NCI-H2227 (cell line): ENCODE measurements around the gene SYT8.
A peak's percentile ranks its signal among the peaks of the same experiment; 100 is the strongest.

Source experiments
- DNase-seq: peaks from one replicate; lab custom pipeline; 2025; ENCODE audit not compliant: unreplicated experiment; lab: John Stamatoyannopoulos, UW

Gene SYT8

GRCh38 chr11:1831338-1832210 is 3.2 kb upstream of the SYT8 start:
- DNase-seq: no peak

GRCh38 chr11:1832211-1832919 is 2.4 kb upstream of the SYT8 start:
- peak; percentile 73 for DNase-seq

- no peak for DNase-seq
Measured at GRCh38 chr11:1832920-1833295, 1.9 kb upstream of the SYT8 start.

- no peak for DNase-seq
Measured at GRCh38 chr11:1834062-1834610, 654 bp upstream of the SYT8 start.

- DNase-seq: no peak
Measured at GRCh38 chr11:1835671-1836010, 851 bp downstream of the SYT8 start.

GRCh38 chr11:1836011-1836945 is 1.5 kb downstream of the SYT8 start:
- DNase-seq: no peak

- peak; percentile 81 for DNase-seq
Measured at GRCh38 chr11:1837171-1838076, 2.6 kb downstream of the SYT8 start.

- DNase-seq: no peak
Measured at GRCh38 chr11:1838077-1838425, 3.3 kb downstream of the SYT8 start.

GRCh38 chr11:1838426-1839144 is 3.8 kb downstream of the SYT8 start, which contains the start of gene TNNI2:
TSS of gene TNNI2 (plus strand) at chr11:1838981. CDS start at chr11:1839697, 716 bp downstream.
- DNase-seq: no peak

- no peak for DNase-seq
Measured at GRCh38 chr11:1839204-1839923, 4.6 kb downstream of the SYT8 start.

GRCh38 chr11:1839924-1840779 is 5.4 kb downstream of the SYT8 start:
- no peak for DNase-seq

- DNase-seq: no peak
Measured at GRCh38 chr11:1840780-1841480, 6.1 kb downstream of the SYT8 start.

- no peak for DNase-seq
Measured at GRCh38 chr11:1841511-1842148, 6.8 kb downstream of the SYT8 start.

- DNase-seq: no peak
Measured at GRCh38 chr11:1842149-1843097, 7.6 kb downstream of the SYT8 start.

- DNase-seq: no peak
Measured at GRCh38 chr11:1843098-1843473, 8.3 kb downstream of the SYT8 start.

- no peak for DNase-seq
Measured at GRCh38 chr11:1843796-1844195, 9.0 kb downstream of the SYT8 start.
